C4-2B (cell line): Measurements from ENCODE around the gene ARL11.

Experiments used
- ZFX ChIP-seq: fragments of 450-650 bp; IDR thresholded peaks from 2 replicates; pipeline ENCODE4 v1.6.1; 2017
- TF ChIP-seq, protein P1 (sequence below): fragments of 450-650 bp; conservative IDR thresholded peaks from 2 replicates; pipeline ENCODE4 v1.5.1; 2017; ENCODE audit warnings: mild to moderate bottlenecking

DNA sequence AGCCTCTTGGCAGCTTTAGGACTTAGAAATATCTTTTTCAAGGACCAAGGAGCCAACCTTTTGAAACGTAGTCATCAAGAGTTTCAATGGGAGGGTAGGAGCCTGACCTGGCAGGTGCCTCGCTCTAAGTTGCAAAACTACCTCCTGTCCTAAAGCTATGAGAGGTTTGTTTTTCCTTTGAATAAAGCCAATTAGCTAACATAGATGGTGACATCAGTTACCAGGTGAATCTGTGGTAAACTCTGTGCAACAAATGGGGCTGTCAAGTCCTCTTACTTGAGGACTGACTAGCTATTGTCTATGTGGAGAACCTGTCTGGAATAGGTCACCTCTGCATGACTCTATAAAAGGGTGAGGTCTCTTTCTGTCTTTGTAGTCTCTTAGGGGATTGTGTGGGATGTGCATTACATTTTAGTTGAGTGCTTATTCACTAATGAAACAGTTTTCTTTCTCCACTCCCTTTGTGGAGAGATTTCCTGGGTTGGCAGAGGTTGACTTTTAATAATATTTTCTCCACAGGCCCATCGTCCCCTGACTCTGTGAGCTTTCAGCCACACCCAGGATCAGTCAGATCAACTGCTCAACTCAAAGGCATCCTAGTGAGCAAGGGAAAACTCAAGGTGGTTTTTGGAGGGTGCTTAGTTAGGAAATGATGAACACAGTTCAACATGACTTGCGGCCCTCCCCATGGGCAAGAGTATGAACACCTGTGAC lies 9.9 kb downstream of the ARL11 start:
- TF ChIP-seq, protein P1, sequence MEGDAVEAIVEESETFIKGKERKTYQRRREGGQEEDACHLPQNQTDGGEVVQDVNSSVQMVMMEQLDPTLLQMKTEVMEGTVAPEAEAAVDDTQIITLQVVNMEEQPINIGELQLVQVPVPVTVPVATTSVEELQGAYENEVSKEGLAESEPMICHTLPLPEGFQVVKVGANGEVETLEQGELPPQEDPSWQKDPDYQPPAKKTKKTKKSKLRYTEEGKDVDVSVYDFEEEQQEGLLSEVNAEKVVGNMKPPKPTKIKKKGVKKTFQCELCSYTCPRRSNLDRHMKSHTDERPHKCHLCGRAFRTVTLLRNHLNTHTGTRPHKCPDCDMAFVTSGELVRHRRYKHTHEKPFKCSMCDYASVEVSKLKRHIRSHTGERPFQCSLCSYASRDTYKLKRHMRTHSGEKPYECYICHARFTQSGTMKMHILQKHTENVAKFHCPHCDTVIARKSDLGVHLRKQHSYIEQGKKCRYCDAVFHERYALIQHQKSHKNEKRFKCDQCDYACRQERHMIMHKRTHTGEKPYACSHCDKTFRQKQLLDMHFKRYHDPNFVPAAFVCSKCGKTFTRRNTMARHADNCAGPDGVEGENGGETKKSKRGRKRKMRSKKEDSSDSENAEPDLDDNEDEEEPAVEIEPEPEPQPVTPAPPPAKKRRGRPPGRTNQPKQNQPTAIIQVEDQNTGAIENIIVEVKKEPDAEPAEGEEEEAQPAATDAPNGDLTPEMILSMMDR, result no peak
- TF ChIP-seq ZFX, result no peak
